Embryonic facial prominence (tissue), 1 donor: Measurements from ENCODE around the gene IGF2BP3.

Experiments
- DNase-seq: peaks from one replicate; pipeline ENCODE4 v3.0.0-alpha.2; 2016; ENCODE audit errors: extremely low spot score

Gene IGF2BP3

DNA sequence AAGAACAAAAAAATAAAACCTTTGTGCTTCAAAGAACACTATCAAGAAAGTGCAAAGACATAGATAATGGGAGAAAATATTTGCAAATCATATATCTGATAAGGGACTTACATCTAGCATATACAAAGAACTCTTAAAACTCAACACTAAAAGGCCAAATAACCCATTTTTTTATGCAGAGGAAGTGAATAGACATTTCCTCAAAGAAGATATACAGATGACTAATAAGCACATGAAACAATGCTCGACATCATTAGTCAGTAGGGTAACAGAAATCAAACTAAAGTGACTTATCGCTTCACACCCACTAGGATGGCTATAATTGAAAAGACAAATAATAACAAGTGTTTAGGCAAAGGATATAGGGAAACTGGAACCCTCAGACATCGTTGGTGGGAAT, 93.2 kb downstream of the IGF2BP3 start:
- DNase-seq = no peak

GRCh38 chr7:23373151-23374004, 96.9 kb downstream of the IGF2BP3 start:
- DNase-seq = no peak

- DNase-seq = no peak
Observed at GRCh38 chr7:23372611-23373010, 97.7 kb downstream of the IGF2BP3 start.

DNA sequence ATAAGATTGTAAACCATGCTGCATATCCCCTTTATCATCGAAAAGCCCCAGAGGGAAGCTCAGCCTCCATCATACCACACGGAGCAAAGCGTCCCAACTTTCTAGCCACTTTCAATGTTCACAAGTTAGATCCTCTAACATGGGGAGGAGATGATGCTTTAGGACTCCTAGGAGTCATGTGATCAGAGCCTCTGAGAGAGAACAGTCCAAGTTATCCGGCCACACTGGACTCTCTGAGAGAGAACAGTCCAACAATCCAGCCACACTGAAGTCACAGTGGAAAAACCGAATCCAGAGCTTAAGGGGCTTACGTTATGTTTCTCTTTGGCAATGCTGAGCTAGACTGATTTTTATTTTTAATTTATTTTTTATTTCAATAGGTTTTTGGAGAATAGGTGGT, 98.6 kb downstream of the IGF2BP3 start:
- DNase-seq = no peak

DNA sequence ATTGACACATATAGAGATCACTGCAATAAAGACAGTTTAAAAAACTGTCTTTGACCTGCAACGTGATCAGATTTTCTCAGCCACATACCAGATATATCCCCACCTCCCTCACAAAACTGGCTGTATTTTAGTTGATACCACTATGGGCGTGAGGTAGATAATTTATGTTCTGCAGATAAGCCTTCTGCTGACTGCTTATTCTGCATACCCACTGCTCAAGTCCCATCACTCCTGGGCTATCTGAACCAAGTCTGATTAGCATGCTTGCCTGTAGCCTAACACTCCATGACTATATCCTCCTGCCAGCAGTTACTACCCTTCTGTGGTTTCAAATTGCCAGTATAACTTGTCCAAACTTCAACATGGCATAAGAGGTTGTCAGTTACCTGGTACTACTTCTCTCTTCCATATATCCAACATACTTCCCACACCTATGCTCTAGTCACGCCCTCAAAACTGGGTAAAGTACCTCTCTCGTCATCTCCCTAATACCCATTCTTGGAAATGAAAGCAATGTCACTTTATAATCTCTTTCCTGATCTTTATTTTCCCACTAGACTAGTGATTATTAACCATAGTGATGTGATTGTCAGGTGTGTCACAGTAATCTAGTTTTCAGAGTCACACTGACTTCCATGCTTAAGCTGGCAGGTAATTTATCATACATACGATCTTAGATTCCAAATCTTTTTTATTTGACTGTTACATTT, 100.4 kb downstream of the IGF2BP3 start:
- DNase-seq = no peak

- no peak for DNase-seq
Observed at GRCh38 chr7:23369100-23369499, 101.2 kb downstream of the IGF2BP3 start.

GRCh38 chr7:23358152-23358674, 112.1 kb downstream of the IGF2BP3 start:
- DNase-seq = no peak

DNA sequence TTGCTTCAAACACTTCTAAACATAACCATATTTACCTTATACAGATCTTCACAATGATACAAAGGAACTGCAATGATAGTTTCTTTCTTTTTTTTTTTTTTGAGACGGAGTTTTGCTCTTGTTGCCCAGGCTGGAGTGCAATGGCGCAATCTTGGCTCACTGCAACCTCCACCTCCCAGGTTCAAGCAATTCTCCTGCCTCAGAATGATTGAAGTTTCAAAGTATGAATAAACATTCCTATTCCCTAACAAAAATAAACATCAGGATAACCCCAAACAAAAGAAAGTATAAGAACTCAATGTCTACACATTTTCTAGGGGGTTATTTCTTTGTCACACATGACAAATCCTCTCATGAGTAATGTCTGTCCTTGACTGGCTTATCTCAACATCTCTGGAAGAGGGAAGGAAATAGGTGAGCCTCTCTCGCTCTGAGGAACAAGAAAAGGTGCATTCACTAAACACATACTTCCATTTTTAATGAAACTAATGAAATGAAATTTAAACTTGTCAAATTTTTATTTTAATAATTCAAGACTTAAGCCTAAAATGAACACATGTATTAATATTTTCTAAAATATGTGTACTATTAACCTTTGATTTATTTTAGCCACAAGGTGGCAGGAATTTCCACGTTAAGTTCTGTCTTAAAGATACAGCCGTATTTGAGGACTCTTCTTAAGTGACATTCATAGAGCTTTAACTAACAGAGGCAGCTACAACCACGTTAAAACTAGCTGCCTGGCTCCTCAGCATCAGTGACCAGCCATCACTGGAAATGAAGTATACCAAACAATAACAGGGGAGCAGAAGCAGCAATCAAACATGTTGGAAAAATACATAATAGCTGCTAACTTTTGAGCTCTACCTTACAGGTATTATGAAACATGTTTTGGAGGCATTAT, 112.8 kb downstream of the IGF2BP3 start:
- DNase-seq = no peak

DNA sequence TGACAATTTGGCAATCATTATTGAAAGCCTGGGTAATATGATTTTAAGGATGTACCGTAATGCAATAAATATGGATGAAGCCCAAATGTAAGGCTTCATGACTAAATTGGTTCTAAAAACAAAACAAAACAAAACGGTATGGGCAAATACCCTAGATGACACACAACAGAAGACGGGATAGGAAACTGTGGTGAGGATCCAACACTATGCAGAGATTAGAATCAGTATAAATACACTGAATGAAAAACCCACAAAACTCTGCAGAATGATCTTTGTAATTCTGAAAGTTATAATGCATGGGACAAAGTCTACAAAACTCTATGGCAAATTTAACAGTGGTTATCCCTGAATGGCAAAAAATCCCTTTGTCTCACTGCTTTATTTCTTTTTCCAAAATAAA, 113.6 kb downstream of the IGF2BP3 start:
- no peak for DNase-seq

- DNase-seq = no peak
Observed at GRCh38 chr7:23356168-23356567, 114.1 kb downstream of the IGF2BP3 start.

DNA sequence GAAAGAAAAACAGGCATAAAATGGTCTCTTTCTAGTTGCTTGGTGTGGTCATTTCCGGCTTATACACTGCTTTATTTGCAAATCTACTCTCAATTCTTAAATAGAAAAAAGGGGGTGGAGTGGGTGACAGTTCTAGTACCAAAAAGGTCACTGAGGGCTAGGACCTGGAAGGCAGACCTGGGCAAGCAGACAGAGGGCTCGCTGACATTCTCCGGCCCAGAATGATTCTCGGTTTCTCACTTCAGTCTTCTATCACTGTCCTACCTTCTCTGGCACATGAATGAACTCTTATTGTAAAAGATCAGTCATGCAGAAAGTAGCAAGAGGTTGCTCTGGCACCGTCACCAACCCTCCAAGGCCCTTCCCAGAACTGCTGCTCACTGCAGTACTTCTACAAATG, 117.1 kb downstream of the IGF2BP3 start:
- DNase-seq = no peak

DNA sequence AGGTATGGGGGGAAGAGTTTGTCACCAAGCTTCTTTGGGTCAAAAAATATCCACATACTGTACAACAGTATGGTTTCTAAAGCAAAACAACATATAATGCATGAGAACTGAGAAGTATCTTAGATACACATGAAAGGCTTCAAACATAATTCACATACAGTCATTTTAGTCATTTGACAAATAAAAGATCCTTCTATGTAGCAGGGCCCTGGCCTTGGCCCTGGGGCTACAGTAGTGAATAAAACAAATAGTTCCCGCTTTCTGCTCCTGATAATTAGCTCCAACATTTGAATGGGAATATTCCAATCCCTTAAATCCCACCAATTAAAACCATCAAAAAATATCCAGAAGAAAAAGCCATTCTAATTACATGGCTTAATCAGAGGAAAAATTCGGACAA, 119.8 kb downstream of the IGF2BP3 start:
- no peak for DNase-seq

- DNase-seq = no peak
Observed at GRCh38 chr7:23349484-23350157, 120.7 kb downstream of the IGF2BP3 start.

DNA sequence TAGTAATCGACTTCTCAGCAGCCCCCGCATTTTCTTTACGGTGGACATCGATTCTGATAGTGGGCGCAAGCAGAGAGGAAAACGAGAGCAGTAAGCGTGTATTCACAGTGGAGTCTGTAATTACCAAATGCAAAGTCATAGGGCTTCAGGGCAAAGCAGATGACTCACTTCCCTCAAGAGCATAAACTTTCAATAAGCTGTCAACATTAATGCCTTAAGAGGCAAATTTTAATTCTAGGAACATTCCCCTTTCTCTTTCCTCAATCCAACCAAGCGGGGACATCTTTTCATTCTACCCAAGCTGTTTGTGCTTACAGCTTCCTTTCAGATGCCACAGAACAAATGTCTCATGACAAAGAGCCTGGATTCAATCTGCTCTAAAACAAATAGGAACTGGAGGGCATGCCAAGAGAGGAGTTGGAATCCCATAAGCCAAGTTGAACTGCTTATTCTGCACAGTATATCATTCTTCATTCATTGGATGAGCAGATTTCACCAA, 122.6 kb downstream of the IGF2BP3 start:
- DNase-seq = no peak

DNA sequence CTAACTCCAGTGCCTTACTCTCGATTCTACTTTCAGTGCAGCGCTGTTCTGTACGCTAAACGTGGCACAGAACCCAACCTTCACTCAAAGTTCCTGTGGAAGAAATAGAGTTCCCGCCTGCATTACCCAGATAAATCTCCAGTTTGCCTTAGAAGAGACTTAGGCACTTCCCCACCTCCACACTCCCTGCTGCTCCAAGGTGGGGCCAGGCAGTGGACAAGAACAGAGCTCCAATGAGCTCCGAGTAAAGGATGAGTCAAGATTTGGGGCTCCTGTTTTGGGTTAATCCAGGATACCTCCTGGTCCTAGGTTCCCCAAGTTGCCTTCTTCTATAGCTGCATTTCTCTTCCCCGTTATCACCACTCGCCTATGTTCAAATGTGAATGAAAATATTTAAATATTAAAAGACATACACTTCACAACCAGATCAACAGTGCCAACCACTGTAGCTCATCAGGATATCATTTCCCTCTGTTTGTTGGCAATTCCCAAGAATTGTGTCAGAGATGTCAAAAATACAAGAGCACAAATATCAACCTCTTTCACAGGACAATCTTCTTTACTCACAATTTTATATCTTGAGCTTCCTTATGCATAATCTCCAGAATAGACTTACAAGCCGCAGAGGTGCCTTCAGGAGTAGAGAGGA, 123.1 kb downstream of the IGF2BP3 start:
- DNase-seq = no peak

GRCh38 chr7:23346316-23346715, 124.0 kb downstream of the IGF2BP3 start:
- no peak for DNase-seq

- no peak for DNase-seq
Observed at GRCh38 chr7:23345601-23346000, 124.7 kb downstream of the IGF2BP3 start.

- DNase-seq = no peak
Observed at GRCh38 chr7:23343806-23344475, 126.3 kb downstream of the IGF2BP3 start.

DNA sequence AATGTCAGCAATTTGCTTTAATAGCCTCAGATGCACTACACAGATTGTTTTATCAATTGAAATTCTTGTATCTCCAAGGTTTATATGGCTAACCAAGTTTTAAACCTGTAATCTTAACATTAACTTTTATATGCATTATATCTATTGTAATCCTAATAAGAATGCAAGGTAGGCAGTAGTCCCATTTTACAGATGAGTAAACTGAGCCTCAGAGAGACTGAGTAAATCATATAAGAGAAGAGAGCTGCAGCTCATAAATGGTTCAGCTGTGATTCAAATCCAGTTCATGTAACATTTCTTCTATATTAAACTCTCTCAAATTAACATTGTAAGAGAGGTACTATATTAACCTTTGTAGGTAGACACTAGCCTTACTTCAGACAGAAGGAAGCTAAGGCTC, 127.2 kb downstream of the IGF2BP3 start:
- DNase-seq = no peak
